HepG2 (cell line): ENCODE measurements around the gene RHEBL1. TPM values are rescaled to one million over a fixed set of nuclear protein-coding genes. Genes with fewer than 3 reads are reported as not detected.

Experiments
- ATF3 ChIP-seq: sonication (generic); formaldehyde crosslinking; IDR thresholded peaks from 2 replicates; pipeline ENCODE4 v1.4.0; 2020; ENCODE audit warnings: missing genetic modification reagents
- BCLAF1 ChIP-seq: fragments of 450-650 bp; IDR thresholded peaks from 2 replicates; pipeline ENCODE4 v1.6.1; 2017; ENCODE audit warnings: mild to moderate bottlenecking
- CBX1 ChIP-seq: IDR thresholded peaks from one replicate; pipeline ENCODE4 v1.6.1; 2016; ENCODE audit warnings: antibody characterized with exemption, low read depth
- CEBPG ChIP-seq: IDR thresholded peaks from 2 replicates; pipeline ENCODE4 v1.6.1; 2016
- CHCHD3 ChIP-seq: sonication (generic); formaldehyde crosslinking; IDR thresholded peaks from 2 replicates; pipeline ENCODE4 v1.8.0; 2022; ENCODE audit warnings: mild to moderate bottlenecking, missing genetic modification reagents, moderate library complexity
- CHD2 ChIP-seq: IDR thresholded peaks from 2 replicates; pipeline ENCODE4 v1.6.1; 2011; ENCODE audit warnings: low read depth, low read length, improper control_type of control experiment
- CSRNP1 ChIP-seq: sonication (generic); formaldehyde crosslinking; IDR thresholded peaks from 2 replicates; pipeline ENCODE4 v1.8.1; 2023; ENCODE audit warnings: mild to moderate bottlenecking, missing genetic modification reagents
- FOXA3 ChIP-seq: IDR thresholded peaks from 2 replicates; pipeline ENCODE4 v1.6.1; 2016; ENCODE audit warnings: missing genetic modification reagents, missing compliant biosample characterization
- FOXJ3 ChIP-seq: sonication (generic); formaldehyde crosslinking; IDR thresholded peaks from 2 replicates; pipeline ENCODE4 v1.4.0; 2020; ENCODE audit warnings: missing genetic modification reagents, mild to moderate bottlenecking, borderline replicate concordance
- HMGA1 ChIP-seq: sonication (generic); formaldehyde crosslinking; conservative IDR thresholded peaks from 2 replicates; pipeline ENCODE4 v1.4.0; 2020; ENCODE audit warnings: missing genetic modification reagents
- IRX3 ChIP-seq: sonication (generic); formaldehyde crosslinking; IDR thresholded peaks from 2 replicates; pipeline ENCODE4 v1.8.1; 2023; ENCODE audit warnings: mild to moderate bottlenecking, low read depth, missing genetic modification reagents, borderline replicate concordance
- KDM2A ChIP-seq: sonication (generic); formaldehyde crosslinking; IDR thresholded peaks from 2 replicates; pipeline ENCODE4 v1.4.0; 2020; ENCODE audit warnings: low read depth, missing genetic modification reagents, borderline replicate concordance
- KLF6 ChIP-seq: IDR thresholded peaks from 2 replicates; pipeline ENCODE4 v1.8.0; 2016; ENCODE audit warnings: missing biosample characterization, missing genetic modification reagents
- KLF9 ChIP-seq: IDR thresholded peaks from 2 replicates; pipeline ENCODE4 v1.6.1; 2016; ENCODE audit warnings: low read depth
- MATR3 ChIP-seq: sonication (generic); formaldehyde crosslinking; IDR thresholded peaks from 2 replicates; pipeline ENCODE4 v1.4.0; 2020; ENCODE audit warnings: missing genetic modification reagents
- PAX8 ChIP-seq: sonication (generic); formaldehyde crosslinking; IDR thresholded peaks from 2 replicates; pipeline ENCODE4 v1.8.0; 2022; ENCODE audit warnings: mild to moderate bottlenecking, missing genetic modification reagents, borderline replicate concordance
- PHF8 ChIP-seq: sonication (generic); formaldehyde crosslinking; IDR thresholded peaks from 2 replicates; pipeline ENCODE4 v1.5.0; 2020; ENCODE audit warnings: missing genetic modification reagents
- REXO4 ChIP-seq: sonication (generic); formaldehyde crosslinking; IDR thresholded peaks from 2 replicates; pipeline ENCODE4 v1.8.0; 2022; ENCODE audit warnings: missing genetic modification reagents, mild to moderate bottlenecking, borderline replicate concordance
- SAP130 ChIP-seq: IDR thresholded peaks from 2 replicates; pipeline ENCODE4 v1.6.1; 2016; ENCODE audit warnings: low read depth
- SP2 ChIP-seq: sonication (generic); formaldehyde crosslinking; IDR thresholded peaks from 2 replicates; pipeline ENCODE4 v1.5.1; 2020; ENCODE audit warnings: mild to moderate bottlenecking, missing genetic modification reagents
- TCF12 ChIP-seq, 2 experiments: fragments of 450-650 bp in 1 of 2; sonication (generic) in 1 of 2; formaldehyde crosslinking in 1 of 2; IDR thresholded peaks; 2 replicates each; pipeline versions ENCODE4 v1.6.1 to v1.8.0; 2017 to 2022; ENCODE audit warnings: antibody characterized with exemption in 1 of 2, mild to moderate bottlenecking in 1 of 2, missing genetic modification reagents in 1 of 2, moderate library complexity in 1 of 2
- ZC3H13 ChIP-seq: sonication (generic); formaldehyde crosslinking; IDR thresholded peaks from 2 replicates; pipeline ENCODE4 v1.8.1; 2023; ENCODE audit warnings: mild to moderate bottlenecking, missing genetic modification reagents, moderate library complexity
- ZNF264 ChIP-seq: sonication (generic); formaldehyde crosslinking; IDR thresholded peaks from 2 replicates; pipeline ENCODE4 v1.4.0; 2020; ENCODE audit warnings: missing genetic modification reagents
- ZNF282 ChIP-seq: fragments of 450-650 bp; IDR thresholded peaks from 2 replicates; pipeline ENCODE4 v1.6.1; 2018; ENCODE audit not compliant: partially characterized antibody
- ZNF781 ChIP-seq: sonication (generic); formaldehyde crosslinking; IDR thresholded peaks from 2 replicates; pipeline ENCODE4 v1.5.1; 2020; ENCODE audit warnings: borderline replicate concordance, mild to moderate bottlenecking, missing genetic modification reagents; ENCODE audit errors: not compliant biosample characterization
- ZNF782 ChIP-seq: sonication (generic); formaldehyde crosslinking; IDR thresholded peaks from 2 replicates; pipeline ENCODE4 v1.4.0; 2020; ENCODE audit warnings: missing genetic modification reagents, mild to moderate bottlenecking, borderline replicate concordance
- ZNF850 ChIP-seq: sonication (generic); formaldehyde crosslinking; conservative IDR thresholded peaks from 2 replicates; pipeline ENCODE4 v1.9.0; 2021; ENCODE audit warnings: mild to moderate bottlenecking, missing genetic modification reagents
- polyA plus RNA-seq, 8 experiments: library from polyadenylated mRNA; depleted of rRNA in 3 of 8; stranded (reverse) in 7 of 8; unstranded in 1 of 8; fragments of >200 nt; fragmentation: Illumina TruSeq in 4 of 8; extraction: Trizol in 4 of 8; gene quantifications; 2 replicates each; pipeline versions ENCODE4 v1.2.1 to v1.2.3, GENCODE V29; 2011 to 2016; ENCODE audit warnings: low read depth in 4 of 8, missing spikeins in 1 of 8, mixed read lengths in 1 of 8; ENCODE audit not compliant: insufficient read depth in 1 of 8
- total RNA-seq, 5 experiments: library from RNA; depleted of rRNA; stranded (reverse); fragments of >200 nt; fragmentation: Illumina TruSeq; extraction: Trizol; gene quantifications; 2 replicates each; pipeline ENCODE4 v1.2.3, GENCODE V29; 2016; ENCODE audit warnings: low read depth in 1 of 5

The RHEBL1 gene
- total and polyA plus RNA-seq, 2 of the 13 experiments (the other 11 are each of a cell fraction or from before 2014, with no cell fraction given), result 1.4 to 2.5 TPM

- 0 out of 2 replicates have a peak, but pooled peaks have one; percentile 35 for TF ChIP-seq CEBPG (CRISPR knock-in tag)
- peak; percentile 94 for TF ChIP-seq ZC3H13
- no peak for TF ChIP-seq KLF9
- TF ChIP-seq ZNF850 (CRISPR knock-in tag), result no peak
- TF ChIP-seq ZNF264 (CRISPR knock-in tag), result 0 out of 2 replicates have a peak, but pooled peaks have one; percentile 44
- TF ChIP-seq CSRNP1, result peak; percentile 61; the same call in 1 of the 2 replicates
- TF ChIP-seq ZNF282, result no peak
- no peak for TF ChIP-seq MATR3
- peak; percentile 76 for TF ChIP-seq SP2 (CRISPR knock-in tag)
- TF ChIP-seq TCF12 (IDR thresholded peaks at IDR 0.05), result no peak
- no peak for TF ChIP-seq TCF12 (CRISPR knock-in tag; IDR thresholded peaks at IDR 0.05)
- no peak; the same call in none of the 2 replicates for TF ChIP-seq ZNF782 (CRISPR knock-in tag)
- TF ChIP-seq KLF6 (CRISPR knock-in tag), result no peak; the same call in 1 of the 2 replicates
- TF ChIP-seq REXO4, result no peak
- TF ChIP-seq PHF8 (CRISPR knock-in tag), result peak; percentile 82
- TF ChIP-seq KDM2A (CRISPR knock-in tag), result peak; percentile 100
- TF ChIP-seq FOXA3, result peak; percentile 44; the same call in 1 of the 2 replicates
- peak; percentile 44; the same call in 1 of the 2 replicates for TF ChIP-seq ATF3 (CRISPR knock-in tag)
- no peak for TF ChIP-seq CHD2
- no peak for TF ChIP-seq CBX1
- TF ChIP-seq FOXJ3 (CRISPR knock-in tag), result no peak; the same call in 1 of the 2 replicates
- TF ChIP-seq HMGA1 (CRISPR knock-in tag), result no peak
- TF ChIP-seq SAP130, result peak; percentile 82
- TF ChIP-seq ZNF781 (CRISPR knock-in tag), result no peak
- TF ChIP-seq PAX8 (CRISPR knock-in tag), result no peak
- TF ChIP-seq IRX3, result no peak
- no peak for TF ChIP-seq CHCHD3 (CRISPR knock-in tag)
- TF ChIP-seq BCLAF1, result no peak
These were observed 51.3 kb downstream of the RHEBL1 start, which contains the start of gene PRKAG1 (continued) for GRCh38 chr12:49018261-49019119.
